Omental fat pad (tissue), 4 donors: ENCODE measurements around the gene FKBP1B. TPM values are rescaled to one million over a fixed set of nuclear protein-coding genes. Genes with fewer than 3 reads are reported as not detected.
"Not testable (repeated sequence)": the region's sequence is repeated elsewhere in the genome, so short reads cannot be mapped to it uniquely, and the experiment has no call there.

Source experiments
- ATAC-seq: fragments of 150-250 bp; one replicate; pipeline ENCODE4 v1.9.1; 2016; ENCODE audit warnings: mild to moderate bottlenecking, moderate library complexity; ENCODE audit not compliant: low FRiP score
- DNase-seq: peaks from one replicate; pipeline ENCODE4 v3.0.0-alpha.2; 2019; ENCODE audit warnings: low spot score
- CTCF ChIP-seq, 3 donors: fragments of 450-650 bp; IDR thresholded peaks; one replicate each; pipeline ENCODE4 v1.5.1; 2016 to 2017; ENCODE audit warnings: antibody characterized with exemption in 3 of 3, mild to moderate bottlenecking in 3 of 3, moderate library complexity in 2 of 3
- total RNA-seq, 4 donors: library from RNA; depleted of rRNA; stranded (reverse); fragments of >200 nt; gene quantifications; one replicate each; pipeline ENCODE4 v1.1.0, GENCODE V29; 2016

FKBP1B gene
- total RNA-seq, 4 donors from 2014 or later: 4.5 to 9.6 (median 5.4) TPM

GRCh38 chr2:24087032-24087431, 37.5 kb downstream of the FKBP1B start:
- no peak for TF ChIP-seq CTCF (IDR thresholded peaks at IDR 0.05)
- ATAC-seq (no peak), DNase-seq (no peak)

GRCh38 chr2:24088821-24089359, 39.3 kb downstream of the FKBP1B start:
- ATAC-seq: no peak
- TF ChIP-seq CTCF (IDR thresholded peaks at IDR 0.05): no peak
- no peak for DNase-seq

GRCh38 chr2:24093270-24093669, 43.7 kb downstream of the FKBP1B start:
- DNase-seq, ATAC-seq: not testable (repeated sequence)

- ATAC-seq, DNase-seq: not testable (repeated sequence)
Observed at GRCh38 chr2:24095171-24095677, 45.7 kb downstream of the FKBP1B start.

- not testable (repeated sequence) for ATAC-seq, DNase-seq
Observed at GRCh38 chr2:24100732-24101131, 51.2 kb downstream of the FKBP1B start.

GRCh38 chr2:24101992-24102391, 52.5 kb downstream of the FKBP1B start:
- DNase-seq: no peak
- ATAC-seq: no peak
- no peak for TF ChIP-seq CTCF (IDR thresholded peaks at IDR 0.05)

- ATAC-seq (no peak), DNase-seq (no peak)
- TF ChIP-seq CTCF (IDR thresholded peaks at IDR 0.05): no peak
Observed at GRCh38 chr2:24102677-24103076, 53.1 kb downstream of the FKBP1B start.

- ATAC-seq (no peak), DNase-seq (no peak)
- TF ChIP-seq CTCF (IDR thresholded peaks at IDR 0.05): no peak
Observed at GRCh38 chr2:24104110-24104650, 54.6 kb downstream of the FKBP1B start.

- no peak for TF ChIP-seq CTCF (IDR thresholded peaks at IDR 0.05)
- DNase-seq (no peak), ATAC-seq (no peak)
Observed at GRCh38 chr2:24104906-24105305, 55.4 kb downstream of the FKBP1B start.
